ENCODE data around the gene SKOR2.

Gene SKOR2

DNA sequence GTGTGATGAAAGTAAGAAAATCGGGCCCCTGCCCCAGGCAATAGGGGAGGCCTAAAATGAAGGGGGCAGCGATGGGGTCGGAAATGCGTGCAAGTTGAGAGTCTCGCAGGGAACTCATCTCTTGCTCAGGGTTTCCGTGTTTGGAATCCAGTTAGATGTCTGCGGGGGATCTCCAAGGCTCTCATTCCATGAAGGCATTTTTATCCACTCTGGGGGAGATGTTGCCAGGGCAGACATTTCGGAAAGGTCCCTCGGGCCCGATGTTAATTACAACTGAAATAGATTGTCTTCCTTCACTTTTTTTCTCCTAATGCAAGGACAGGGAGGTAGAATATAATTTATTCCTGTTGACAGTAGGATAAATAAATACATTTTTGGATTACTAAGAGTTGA, 12.8 kb upstream of the SKOR2 start:
- in situ Hi-C loops (cut with HindIII; ENCODE audit: low sequenced_read_pairs), result no loop called here
- no peak for DNase-seq (ENCODE audit: low read depth)
- TF ChIP-seq CTCF (IDR thresholded peaks at IDR 0.05; ENCODE audit: low read depth, low read length, missing control alignments), result no peak
- peak overlapping the region; percentile 32 for H3K4me3 ChIP-seq (ENCODE audit: low read depth, low read length)

DNA sequence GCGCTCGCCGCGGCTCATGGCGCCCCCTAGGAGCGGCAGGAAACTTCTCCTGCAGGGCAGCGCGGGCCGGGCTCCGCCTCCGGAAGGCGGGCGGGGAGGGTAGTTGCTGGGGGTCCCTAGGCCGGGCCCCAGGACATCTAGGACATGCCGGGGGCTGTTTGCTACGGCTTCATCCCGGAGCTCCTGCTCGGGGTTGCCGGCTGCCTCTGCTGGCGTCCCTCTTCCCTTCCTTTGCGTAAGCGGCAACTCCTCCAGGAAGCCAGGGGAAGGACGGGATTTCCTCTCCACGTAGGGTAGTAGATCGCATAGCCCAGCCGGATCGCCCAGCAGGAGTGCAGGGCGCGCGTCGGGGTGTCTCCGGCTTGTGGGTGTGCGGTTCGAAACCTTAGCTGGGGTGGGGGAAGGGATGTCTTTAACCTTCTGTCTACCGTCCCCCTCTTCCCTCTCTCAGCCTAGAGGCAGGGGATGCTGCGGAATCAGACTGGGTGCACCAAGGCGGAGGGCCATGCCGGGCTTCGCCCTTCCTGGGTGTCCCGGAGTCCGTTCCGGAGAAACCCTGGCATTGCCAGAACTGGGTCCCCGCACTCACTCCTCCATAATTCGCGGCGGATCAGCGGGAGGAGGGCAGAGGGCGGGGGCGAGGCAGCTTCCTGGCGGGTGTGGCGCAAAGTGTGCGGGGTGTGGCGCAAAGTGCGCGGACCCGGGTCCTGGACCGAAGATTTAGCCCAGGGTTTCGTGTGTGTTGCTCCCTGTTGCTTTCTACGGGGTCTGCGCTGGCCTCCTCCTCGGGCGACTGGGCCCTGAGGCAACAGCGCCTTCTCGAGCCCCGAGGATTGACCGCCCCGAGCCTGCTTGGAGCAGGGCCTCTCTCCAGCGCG, 12.2 kb upstream of the SKOR2 start:
- H3K4me3 ChIP-seq (ENCODE audit: low read depth, low read length), result peak overlapping the region; percentile 32

GRCh38 chr18:47263150-47263429, 11.6 kb upstream of the SKOR2 start:
- H3K4me3 ChIP-seq (ENCODE audit: low read depth, low read length), result peak overlapping the region; percentile 32
- DNase-seq (ENCODE audit: low read depth), result no peak
- in situ Hi-C loops (cut with HindIII; ENCODE audit: low sequenced_read_pairs), result no loop called here
- no peak for TF ChIP-seq CTCF (IDR thresholded peaks at IDR 0.05; ENCODE audit: low read depth, low read length, missing control alignments)

More for the DNA sequence above, 12.2 kb upstream of the SKOR2 start:
- in situ Hi-C loops (cut with HindIII; ENCODE audit: low sequenced_read_pairs), result no loop called here
- DNase-seq (ENCODE audit: low read depth), result no peak
- TF ChIP-seq CTCF (IDR thresholded peaks at IDR 0.05; ENCODE audit: low read depth, low read length, missing control alignments), result peak; percentile 26

DNA sequence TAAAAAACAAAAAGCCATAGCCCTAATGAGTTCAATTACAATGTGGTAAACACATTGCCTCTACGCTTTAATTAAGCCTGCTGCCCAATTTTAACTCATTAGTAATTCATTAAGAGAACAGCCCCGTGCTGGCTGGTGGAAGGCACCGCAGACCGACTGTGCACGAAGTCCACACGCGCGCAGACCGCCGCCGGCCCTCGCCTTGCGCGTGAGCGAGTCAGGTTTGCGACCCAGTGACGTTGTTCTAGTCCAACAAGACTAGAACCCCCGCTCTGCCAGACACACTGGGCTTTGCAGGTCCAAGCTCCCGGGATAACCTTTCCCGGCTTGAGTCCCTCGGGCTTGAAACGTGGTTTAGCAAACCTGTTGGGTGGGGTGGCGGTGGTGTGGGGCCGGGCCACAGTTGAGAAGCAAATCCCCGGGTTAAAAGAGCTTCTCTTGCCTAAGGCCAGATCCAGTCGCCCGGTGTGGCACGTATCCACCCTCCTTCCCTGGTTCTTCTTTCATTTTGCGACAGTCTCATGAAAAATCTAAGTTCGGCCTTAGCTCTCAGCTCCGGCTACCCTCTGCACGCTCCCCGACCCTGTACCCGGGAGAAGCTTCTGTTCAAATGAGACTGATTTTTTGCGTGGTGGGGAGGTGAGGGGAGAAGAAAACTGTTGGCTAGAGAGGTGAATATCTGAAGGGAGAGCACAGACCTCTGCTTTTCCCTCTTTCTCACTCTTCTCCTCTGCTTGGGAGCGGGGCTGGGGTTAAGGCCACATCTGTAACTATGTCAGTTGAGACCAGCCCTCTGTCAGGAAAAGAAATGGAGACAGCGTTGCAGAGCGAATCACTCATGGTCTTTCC, 11.1 kb upstream of the SKOR2 start:
- in situ Hi-C loops (cut with HindIII; ENCODE audit: low sequenced_read_pairs), result no loop called here
- TF ChIP-seq CTCF (IDR thresholded peaks at IDR 0.05; ENCODE audit: low read depth, low read length, missing control alignments), result no peak
- DNase-seq (ENCODE audit: low read depth), result no peak
- H3K4me3 ChIP-seq (ENCODE audit: low read depth, low read length), result no peak overlapping the region

DNA sequence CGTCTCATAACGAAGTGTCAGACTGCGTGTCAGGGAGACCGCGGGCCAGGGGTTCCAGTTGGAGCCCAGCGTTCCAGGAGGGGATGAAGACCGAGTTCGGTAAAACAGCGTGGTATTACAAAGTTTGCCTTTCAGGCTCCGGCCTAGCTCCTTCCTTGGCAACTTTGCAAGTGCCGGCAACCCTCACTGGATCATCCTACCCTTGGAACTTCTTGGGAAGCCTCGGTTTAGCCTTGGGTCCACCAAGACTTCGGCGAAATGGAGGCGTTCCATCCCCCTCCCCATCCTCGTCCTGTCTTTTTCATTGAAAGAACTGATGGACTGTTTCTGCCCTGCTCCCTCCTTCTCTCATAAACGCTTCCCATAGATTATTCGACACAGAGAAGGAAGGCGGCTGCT, 10.4 kb upstream of the SKOR2 start:
- no peak overlapping the region for H3K4me3 ChIP-seq (ENCODE audit: low read depth, low read length)
- in situ Hi-C loops (cut with HindIII; ENCODE audit: low sequenced_read_pairs), result no loop called here
- DNase-seq (ENCODE audit: low read depth), result no peak
- TF ChIP-seq CTCF (IDR thresholded peaks at IDR 0.05; ENCODE audit: low read depth, low read length, missing control alignments), result no peak

GRCh38 chr18:47260924-47261701, 9.7 kb upstream of the SKOR2 start:
- in situ Hi-C loops (cut with HindIII; ENCODE audit: low sequenced_read_pairs), result no loop called here
- TF ChIP-seq CTCF (IDR thresholded peaks at IDR 0.05; ENCODE audit: low read depth, low read length, missing control alignments), result no peak
- DNase-seq (ENCODE audit: low read depth), result no peak
- H3K4me3 ChIP-seq (ENCODE audit: low read depth, low read length), result no peak overlapping the region
